HG03196 (cell line): ENCODE measurements around the gene GHR.

Source experiments
- ATAC-seq: cut with Tn5 transposase; IDR thresholded peaks from one replicate; pipeline ENCODE4 v1.9.1; 2021; ENCODE audit not compliant: unreplicated experiment

The GHR gene

DNA sequence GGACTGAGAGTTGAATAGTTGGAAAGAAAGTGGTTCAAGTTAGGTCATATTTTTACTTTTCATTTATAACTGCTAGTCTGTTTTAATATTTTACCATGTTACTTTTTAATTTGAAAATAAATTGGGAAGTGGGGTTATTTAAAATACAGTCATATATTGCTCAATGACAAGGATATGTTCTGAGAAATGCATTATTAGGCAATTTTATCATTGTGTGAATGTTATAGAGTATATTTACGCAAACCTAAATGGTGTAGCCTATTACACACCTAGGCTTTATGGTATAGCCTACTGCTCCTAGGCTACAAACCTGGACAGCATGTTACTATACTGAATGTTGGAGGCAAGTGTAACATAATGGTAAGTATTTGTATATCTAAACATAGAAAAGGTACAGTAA is 338.6 kb downstream of the GHR start:
- no peak for ATAC-seq

DNA sequence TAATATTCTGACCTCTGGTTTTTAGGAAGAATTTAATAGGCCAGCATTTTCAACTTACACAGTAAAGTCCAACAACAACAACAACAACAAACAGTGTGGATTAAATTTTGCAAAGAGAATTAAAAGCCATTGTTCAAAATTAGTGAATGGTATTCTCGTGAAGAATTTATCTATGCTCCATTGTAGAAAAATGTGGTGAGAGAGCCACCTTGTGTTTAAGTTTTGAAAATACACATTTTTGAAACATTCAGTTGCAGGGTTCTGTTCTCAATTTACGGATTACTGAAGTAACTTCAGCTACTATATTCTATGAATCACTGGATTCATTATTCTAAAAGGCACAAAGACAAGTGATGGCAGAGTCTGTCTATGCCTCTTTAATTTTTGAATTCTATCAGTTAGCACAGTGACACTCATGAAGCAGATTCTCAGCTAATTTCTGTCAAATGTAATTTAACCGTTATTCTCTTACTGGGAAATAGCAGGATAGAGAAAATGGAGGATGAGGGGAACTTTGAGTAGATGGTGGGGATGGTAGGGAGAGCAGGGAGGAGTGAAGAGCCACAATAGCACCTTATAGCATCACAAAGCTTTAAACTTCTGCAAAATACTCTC is 344.4 kb downstream of the GHR start:
- ATAC-seq, result no peak

DNA sequence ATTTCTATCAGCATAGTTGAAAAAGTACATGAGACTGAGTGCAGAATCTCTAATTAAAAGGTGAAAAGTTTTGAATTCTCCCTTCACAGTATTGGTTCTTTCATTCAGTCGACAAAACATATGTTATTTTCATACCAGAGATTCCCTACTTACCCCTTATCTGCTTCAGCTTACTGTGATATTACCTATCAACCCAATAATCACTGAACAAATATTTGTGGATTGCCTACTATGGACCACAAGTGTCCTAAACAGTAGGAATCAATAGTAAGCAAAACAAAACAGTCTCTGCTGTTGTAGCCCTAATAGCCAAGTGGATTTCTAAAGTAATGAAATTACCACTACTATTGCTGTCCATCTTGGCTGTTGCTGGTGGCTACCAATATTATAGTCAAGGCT is 344.9 kb downstream of the GHR start:
- no peak for ATAC-seq

DNA sequence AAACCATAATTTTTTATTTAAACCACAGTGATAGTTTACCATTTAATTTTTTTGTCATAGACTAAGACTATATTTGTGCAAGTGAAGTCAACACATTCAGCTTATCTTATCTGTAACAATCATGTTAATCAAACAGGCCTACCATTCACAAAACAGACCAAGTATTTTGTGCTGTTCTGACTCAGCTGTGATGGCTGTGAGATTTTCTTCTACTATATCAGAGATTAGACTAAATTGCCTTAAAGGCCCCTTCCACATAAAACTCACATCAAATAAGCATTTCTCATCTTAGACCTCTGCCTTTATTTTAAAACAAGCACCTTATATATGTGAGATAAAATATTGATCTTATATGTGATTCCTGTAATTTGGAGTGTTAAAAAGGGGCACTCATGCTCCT is 346.8 kb downstream of the GHR start:
- no peak for ATAC-seq
